ENCODE data around the gene ESRRG.

Gene ESRRG

DNA sequence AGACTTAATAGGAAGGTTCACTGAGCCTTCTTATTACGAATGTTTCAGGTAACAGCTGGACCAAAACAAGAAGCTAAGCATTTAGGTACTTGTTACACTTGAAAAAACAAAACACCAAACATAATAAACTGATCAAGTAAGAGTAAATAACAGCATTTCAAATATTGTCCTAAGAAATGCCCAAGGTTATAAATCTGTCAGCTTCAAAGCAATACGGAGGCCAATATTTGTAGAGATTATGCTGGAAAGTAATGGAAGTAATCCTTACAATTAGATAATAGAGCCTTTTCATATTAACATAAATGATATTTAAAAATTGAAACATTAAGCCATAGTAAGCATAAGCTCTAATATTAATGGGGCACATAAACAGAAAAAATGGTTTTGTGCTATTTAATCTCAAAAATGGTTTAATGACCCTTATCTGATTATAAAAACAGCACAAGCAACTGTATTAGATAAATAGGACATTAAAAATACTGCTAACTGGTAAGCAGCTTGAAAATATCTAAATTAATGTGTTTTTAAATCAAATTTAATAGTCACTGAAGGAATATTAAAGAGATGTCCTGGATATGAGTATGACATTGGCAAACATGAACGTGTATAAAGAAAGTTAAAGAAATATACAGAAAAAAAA lies 256.9 kb downstream of the ESRRG start:
- H3K79me2 ChIP-seq (ENCODE audit: insufficient read depth, low read length), result no peaks in the 10 kb centered on the region
- H3K27me3 ChIP-seq (ENCODE audit: insufficient read depth, low read length, poor library complexity, severe bottlenecking), result no peaks in the 10 kb centered on the region
- H2AFZ ChIP-seq (ENCODE audit: low read length), result no peak overlapping the region
- H3K4me2 ChIP-seq (ENCODE audit: low read depth, low read length, poor library complexity, severe bottlenecking), result no peak overlapping the region
- H4K20me1 ChIP-seq (ENCODE audit: insufficient read depth, low read length, poor library complexity, severe bottlenecking), result no peaks in the 10 kb centered on the region
- no peaks in the 10 kb centered on the region for H3K9me2 ChIP-seq (replicated peaks; ENCODE audit: low read depth, low read length)
- H3F3A ChIP-seq (ENCODE audit: low read depth), result no peaks in the 10 kb centered on the region
- no peak overlapping the region for H3K9ac ChIP-seq (ENCODE audit: low read depth, low read length, poor library complexity, severe bottlenecking)
- no peak for TF ChIP-seq EZH2phosphoT487 (IDR thresholded peaks at IDR 0.05; ENCODE audit: borderline replicate concordance)
- TF ChIP-seq, protein P1, sequence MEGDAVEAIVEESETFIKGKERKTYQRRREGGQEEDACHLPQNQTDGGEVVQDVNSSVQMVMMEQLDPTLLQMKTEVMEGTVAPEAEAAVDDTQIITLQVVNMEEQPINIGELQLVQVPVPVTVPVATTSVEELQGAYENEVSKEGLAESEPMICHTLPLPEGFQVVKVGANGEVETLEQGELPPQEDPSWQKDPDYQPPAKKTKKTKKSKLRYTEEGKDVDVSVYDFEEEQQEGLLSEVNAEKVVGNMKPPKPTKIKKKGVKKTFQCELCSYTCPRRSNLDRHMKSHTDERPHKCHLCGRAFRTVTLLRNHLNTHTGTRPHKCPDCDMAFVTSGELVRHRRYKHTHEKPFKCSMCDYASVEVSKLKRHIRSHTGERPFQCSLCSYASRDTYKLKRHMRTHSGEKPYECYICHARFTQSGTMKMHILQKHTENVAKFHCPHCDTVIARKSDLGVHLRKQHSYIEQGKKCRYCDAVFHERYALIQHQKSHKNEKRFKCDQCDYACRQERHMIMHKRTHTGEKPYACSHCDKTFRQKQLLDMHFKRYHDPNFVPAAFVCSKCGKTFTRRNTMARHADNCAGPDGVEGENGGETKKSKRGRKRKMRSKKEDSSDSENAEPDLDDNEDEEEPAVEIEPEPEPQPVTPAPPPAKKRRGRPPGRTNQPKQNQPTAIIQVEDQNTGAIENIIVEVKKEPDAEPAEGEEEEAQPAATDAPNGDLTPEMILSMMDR (conservative IDR thresholded peaks at IDR 0.05; ENCODE audit: low read length), result no peak
- H3K4me3 ChIP-seq (ENCODE audit: low read length, poor library complexity, severe bottlenecking), result no peak overlapping the region
- H3K9me3 ChIP-seq (ENCODE audit: insufficient read depth, low read depth, low read length), result no peaks in the 10 kb centered on the region
- H3K36me3 ChIP-seq (ENCODE audit: insufficient read depth, low read length), result no peaks in the 10 kb centered on the region
- no peaks in the 10 kb centered on the region for H3K4me1 ChIP-seq (ENCODE audit: insufficient read depth, low read length, poor library complexity, severe bottlenecking)

DNA sequence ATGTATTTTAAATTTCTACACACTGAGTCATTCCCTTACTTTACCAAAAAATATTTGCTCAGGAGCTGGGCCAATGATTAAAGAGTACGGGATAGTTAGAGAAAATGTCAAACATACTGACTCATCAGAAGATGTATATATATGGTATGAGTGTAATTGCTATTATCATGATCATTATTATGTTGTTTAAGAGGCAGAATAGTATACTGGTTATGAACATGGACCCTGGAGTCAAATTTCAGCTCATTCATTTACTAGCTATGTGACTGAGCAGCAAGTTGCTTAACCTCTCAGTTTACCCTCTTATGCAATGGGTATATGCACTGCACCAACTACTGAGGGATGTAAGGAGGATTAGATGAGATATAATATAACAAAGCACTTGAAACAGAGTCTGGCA lies 258.7 kb downstream of the ESRRG start:
- Histone ChIP-seq H3K9ac (ENCODE audit: low read depth, low read length, poor library complexity, severe bottlenecking) (no peak overlapping the region), H3K79me2 (ENCODE audit: insufficient read depth, low read length) (no peaks in the 10 kb centered on the region), H3K27me3 (ENCODE audit: insufficient read depth, low read length, poor library complexity, severe bottlenecking) (no peaks in the 10 kb centered on the region), H3K4me1 (ENCODE audit: insufficient read depth, low read length, poor library complexity, severe bottlenecking) (no peaks in the 10 kb centered on the region), H3K9me3 (ENCODE audit: insufficient read depth, low read depth, low read length) (no peaks in the 10 kb centered on the region), H3K36me3 (ENCODE audit: insufficient read depth, low read length) (no peaks in the 10 kb centered on the region), H3K9me2 (replicated peaks; ENCODE audit: low read depth, low read length) (no peaks in the 10 kb centered on the region), H3F3A (ENCODE audit: low read depth) (no peaks in the 10 kb centered on the region), H2AFZ (ENCODE audit: low read length) (no peak overlapping the region), H4K20me1 (ENCODE audit: insufficient read depth, low read length, poor library complexity, severe bottlenecking) (no peaks in the 10 kb centered on the region), H3K4me2 (ENCODE audit: low read depth, low read length, poor library complexity, severe bottlenecking) (no peak overlapping the region), H3K4me3 (ENCODE audit: low read length, poor library complexity, severe bottlenecking) (no peak overlapping the region)
- TF ChIP-seq EZH2phosphoT487 (IDR thresholded peaks at IDR 0.05; ENCODE audit: borderline replicate concordance), result no peak
- TF ChIP-seq, protein P1 (conservative IDR thresholded peaks at IDR 0.05; ENCODE audit: low read length), result no peak

DNA sequence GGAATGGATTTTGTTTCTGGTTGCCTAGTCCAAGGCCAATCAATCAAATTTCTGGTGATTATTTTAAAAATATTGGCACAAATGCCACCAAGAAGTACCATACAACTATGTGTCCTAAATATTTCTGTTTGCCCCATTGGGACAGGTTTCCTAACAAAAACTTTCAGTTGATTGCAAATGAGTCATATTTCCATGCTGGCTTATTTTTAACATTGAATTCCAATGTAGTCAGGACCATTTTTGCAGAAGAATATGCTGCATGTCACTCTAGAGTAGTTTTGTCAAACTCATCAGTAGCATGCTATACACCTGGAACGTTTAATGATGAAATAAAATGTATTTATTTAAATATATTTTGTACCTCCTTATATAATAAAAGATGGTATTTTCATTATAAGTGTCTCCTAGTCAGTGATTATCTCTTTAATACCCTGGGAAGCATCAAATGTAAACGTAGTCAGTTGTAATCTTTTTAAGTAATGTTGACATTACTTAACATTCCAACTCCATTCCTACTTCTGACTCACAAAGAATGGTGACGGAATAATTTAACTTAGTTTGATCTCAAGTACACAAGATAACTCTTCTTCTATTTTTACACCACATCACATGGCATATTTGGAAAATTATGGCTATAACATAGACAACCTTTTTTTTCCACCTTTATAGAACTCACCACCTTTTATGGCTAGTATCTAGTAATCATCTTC lies 261.0 kb downstream of the ESRRG start:
- Histone ChIP-seq H3K4me1 (ENCODE audit: insufficient read depth, low read length, poor library complexity, severe bottlenecking) (no peaks in the 10 kb centered on the region), H2AFZ (ENCODE audit: low read length) (no peak overlapping the region), H3K4me2 (ENCODE audit: low read depth, low read length, poor library complexity, severe bottlenecking) (no peak overlapping the region), H3K9ac (ENCODE audit: low read depth, low read length, poor library complexity, severe bottlenecking) (no peak overlapping the region), H3K9me3 (ENCODE audit: insufficient read depth, low read depth, low read length) (no peaks in the 10 kb centered on the region), H3K36me3 (ENCODE audit: insufficient read depth, low read length) (no peaks in the 10 kb centered on the region), H3K79me2 (ENCODE audit: insufficient read depth, low read length) (no peaks in the 10 kb centered on the region), H3K4me3 (ENCODE audit: low read length, poor library complexity, severe bottlenecking) (no peak overlapping the region), H3K27me3 (ENCODE audit: insufficient read depth, low read length, poor library complexity, severe bottlenecking) (no peaks in the 10 kb centered on the region), H3F3A (ENCODE audit: low read depth) (no peaks in the 10 kb centered on the region), H3K9me2 (replicated peaks; ENCODE audit: low read depth, low read length) (no peaks in the 10 kb centered on the region), H4K20me1 (ENCODE audit: insufficient read depth, low read length, poor library complexity, severe bottlenecking) (no peaks in the 10 kb centered on the region)
- no peak for TF ChIP-seq EZH2phosphoT487 (IDR thresholded peaks at IDR 0.05; ENCODE audit: borderline replicate concordance)
- TF ChIP-seq, protein P1 (conservative IDR thresholded peaks at IDR 0.05; ENCODE audit: low read length), result no peak

All from Loucy (cell line).